ENCODE results near the gene CBFA2T3.

The CBFA2T3 gene

DNA sequence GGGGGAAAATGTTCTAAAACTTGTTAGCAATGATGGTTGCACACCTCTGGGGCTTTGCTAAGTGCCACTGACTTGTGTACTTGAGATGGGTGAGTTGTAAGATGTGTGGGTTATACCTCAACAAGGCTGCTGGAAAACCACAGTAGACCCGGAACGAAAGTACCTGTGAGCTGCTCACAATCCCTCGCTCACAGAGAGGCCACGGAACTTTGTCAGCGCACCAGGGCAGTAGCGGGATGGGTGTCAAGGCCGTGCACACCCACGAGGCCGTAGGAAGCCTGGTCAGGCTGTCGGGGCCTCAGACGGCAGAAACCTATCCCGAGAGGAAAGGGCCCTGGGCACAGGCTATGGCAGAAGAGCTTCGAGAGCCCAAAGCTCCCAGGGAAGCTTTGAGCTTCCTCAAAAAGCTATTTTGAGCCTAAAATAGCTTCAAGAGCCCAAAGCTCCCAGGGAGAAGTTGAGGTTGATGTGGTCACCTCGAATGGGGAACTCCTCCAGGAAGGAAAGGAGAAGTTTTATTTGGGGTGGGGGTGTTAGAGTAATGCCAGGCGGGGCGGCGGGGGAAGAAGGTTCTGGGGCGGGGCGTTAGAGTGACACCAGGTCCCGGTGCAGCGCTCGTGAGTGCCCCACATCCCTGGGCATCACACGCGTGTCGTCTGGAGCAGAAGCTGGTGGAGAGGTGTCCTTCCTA lies 19.0 kb downstream of the CBFA2T3 start:
- no peak for DNase-seq

- no peak for DNase-seq
These were observed 19.6 kb downstream of the CBFA2T3 start for GRCh38 chr16:88957433-88957767.

DNA sequence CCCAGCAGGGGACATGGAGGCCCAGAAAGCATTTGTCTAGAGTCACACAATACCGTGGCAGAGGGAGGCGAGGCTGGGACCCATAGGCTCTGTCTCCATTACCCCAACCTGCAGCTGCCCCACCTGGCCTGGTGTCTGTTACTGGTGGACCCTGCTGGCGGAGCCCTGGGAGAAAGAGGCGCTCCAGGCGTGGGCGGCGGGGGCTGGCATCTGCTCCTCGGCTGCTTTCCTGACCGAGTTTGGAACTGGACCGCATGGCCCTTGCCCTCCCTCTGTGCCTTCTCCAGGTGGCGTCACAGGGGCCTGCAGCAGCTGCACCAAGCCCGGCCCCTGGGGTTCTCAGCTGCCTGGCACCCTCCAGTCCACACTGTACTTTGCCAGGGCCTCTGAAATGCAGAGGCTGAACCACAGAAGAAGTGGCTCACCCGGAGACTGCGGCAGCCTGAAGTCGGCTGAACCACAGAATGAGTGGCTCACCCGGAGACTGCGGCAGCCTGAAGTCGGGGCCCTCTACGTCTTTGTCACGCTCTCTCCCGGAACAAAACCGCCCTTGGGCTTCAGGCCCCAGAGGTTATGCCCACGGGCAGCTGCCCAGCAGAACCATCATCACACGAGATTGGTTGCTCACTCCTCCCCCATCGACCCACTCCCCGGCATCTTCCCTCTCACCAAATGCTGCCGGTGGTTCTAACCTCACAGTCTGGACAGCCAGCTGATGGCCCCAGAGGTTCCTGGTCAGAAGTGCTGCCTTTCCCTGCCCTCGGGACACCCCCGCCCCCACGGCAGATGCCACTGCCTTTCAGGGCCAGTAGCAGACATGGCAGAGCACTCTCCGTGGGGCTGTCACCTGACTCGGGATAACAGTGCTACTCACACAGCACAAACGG lies 20.2 kb downstream of the CBFA2T3 start:
- DNase-seq = no peak

GRCh38 chr16:88955906-88956305 lies 21.1 kb downstream of the CBFA2T3 start:
- DNase-seq = no peak

DNA sequence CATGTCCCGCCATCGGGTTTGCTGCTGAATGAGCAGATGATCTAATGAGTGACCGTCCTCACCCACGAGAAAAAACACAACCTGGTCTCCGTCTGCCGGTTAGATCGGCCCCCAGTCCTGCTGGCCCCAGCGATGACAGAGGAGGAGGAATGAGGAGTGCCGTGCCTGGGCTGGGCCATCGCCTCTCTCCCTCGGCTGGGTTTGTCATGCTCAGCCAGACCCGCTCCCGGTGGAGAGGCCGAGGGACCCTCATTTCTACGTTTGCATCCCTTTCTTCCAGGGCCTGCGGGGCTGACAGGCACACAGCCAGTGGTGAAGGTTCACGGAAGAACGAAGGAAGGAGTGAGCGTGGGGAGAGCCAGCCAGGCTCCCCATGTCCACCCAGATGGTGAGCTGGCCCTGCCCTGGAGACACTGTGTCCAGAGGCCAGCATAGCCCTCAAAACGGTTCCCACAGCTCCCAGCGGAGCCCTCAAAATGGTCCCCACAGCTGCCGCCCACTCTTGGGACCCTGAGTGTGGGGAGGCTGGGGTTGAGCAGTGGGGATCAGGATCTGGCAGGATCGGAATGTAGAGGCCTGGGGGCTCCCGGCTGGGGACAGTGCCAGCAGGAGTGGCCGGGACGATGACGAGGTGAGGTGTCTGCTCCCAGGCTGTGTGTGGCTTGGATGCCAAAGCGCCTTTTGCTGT lies 23.9 kb downstream of the CBFA2T3 start:
- no peak for DNase-seq

DNA sequence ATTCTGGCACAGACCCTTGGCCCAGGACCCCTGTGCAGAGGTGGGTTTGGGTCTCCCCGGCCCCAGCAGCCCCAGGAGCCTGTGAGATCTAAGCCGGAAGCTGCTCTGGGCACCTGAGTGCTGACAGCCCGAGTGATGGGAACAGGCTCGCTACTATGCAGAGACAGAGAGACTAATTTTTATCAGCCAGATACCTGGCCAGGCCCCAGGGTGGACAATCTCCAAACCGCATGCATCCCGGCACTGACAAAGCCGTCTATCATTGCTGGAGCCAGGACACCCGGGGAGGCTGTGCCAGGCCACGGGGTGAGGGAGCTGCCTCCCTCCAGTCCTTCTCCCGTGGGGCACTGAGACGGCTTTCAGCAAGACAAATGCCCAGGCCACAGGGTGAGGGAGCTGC lies 25.0 kb downstream of the CBFA2T3 start:
- DNase-seq = no peak

DNA sequence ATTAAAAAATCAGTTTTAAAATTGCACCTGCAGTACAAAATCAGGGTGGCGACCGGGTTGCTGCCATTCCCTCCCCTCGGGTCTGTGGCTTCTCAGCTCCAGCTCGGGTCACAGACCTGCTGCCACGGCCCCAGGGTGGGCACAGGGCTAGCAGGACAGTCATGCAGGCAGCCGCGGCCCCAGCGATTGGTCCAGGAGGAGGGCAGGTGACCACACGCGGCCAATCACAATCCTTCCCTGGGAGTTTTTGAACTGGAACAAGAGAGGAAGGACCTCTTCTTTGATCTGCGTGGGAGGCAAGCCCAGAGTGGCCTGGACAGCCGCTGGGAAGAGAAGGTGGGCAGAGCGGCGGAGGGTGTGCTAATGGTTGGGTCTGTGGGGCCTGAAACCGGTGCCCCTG lies 25.5 kb downstream of the CBFA2T3 start:
- DNase-seq = no peak

DNA sequence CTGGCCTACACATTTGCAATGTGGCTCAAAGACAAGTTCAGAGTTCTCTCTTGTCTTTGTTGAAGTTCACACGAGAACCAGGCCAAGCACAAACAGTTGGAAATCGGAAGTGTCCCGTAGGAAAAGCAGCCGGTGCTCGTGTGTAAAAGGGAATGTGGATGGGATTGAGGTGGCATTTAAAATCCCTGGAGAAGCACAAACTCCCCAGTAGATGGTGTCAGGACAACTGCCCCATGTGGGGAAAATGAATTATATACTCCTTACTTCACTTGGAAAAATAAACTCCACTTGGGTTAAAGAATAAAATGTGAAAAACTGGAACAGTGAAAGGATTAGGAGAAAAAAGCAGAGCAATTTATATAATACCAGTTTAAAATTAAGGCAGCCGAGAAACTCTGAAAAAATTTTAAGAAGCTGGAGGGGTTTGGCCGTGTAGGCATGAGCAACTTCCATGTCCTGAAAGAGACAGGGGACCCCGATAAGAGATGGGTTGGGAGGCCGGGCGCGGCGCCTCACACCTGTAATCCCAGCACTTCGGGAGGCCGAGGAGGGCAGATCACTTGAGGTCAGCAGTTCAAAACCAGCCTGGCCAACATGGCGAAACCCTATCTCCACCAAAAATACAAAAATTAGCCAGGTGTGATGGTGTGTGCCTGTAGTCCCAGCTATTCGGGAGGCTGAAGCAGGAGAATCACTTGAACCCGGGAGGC lies 28.1 kb downstream of the CBFA2T3 start:
- no peak for DNase-seq

- DNase-seq = no peak
These were observed 31.5 kb downstream of the CBFA2T3 start for GRCh38 chr16:88945473-88945872.

- DNase-seq = no peak
These were observed 33.3 kb downstream of the CBFA2T3 start for GRCh38 chr16:88943741-88944140.

DNA sequence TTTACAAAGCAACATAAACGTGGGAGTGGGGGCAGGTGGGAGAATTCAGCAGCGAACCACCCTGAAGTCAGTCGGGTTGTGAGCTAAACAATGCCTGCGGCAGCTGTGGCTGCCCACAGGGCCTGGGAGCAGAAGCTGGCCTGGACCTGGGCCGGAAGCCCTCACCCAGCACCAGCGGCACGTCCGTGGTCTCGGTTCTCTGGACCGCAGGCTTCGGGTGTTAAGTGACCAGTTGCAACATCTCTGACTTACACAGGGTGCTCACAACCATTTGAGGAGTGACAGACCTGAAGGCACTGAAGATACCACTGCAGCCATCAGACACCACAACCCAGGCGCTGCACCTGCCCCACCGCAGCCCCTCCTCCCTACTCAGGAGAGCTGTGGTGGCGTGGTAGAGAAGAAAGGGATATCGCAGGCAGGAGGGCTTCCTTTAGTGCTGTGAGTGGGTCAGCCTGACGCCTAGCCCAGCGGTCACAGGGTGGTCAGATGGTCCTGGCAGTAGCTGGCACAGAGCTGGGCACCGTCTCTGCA lies 33.8 kb downstream of the CBFA2T3 start:
- no peak for DNase-seq

DNA sequence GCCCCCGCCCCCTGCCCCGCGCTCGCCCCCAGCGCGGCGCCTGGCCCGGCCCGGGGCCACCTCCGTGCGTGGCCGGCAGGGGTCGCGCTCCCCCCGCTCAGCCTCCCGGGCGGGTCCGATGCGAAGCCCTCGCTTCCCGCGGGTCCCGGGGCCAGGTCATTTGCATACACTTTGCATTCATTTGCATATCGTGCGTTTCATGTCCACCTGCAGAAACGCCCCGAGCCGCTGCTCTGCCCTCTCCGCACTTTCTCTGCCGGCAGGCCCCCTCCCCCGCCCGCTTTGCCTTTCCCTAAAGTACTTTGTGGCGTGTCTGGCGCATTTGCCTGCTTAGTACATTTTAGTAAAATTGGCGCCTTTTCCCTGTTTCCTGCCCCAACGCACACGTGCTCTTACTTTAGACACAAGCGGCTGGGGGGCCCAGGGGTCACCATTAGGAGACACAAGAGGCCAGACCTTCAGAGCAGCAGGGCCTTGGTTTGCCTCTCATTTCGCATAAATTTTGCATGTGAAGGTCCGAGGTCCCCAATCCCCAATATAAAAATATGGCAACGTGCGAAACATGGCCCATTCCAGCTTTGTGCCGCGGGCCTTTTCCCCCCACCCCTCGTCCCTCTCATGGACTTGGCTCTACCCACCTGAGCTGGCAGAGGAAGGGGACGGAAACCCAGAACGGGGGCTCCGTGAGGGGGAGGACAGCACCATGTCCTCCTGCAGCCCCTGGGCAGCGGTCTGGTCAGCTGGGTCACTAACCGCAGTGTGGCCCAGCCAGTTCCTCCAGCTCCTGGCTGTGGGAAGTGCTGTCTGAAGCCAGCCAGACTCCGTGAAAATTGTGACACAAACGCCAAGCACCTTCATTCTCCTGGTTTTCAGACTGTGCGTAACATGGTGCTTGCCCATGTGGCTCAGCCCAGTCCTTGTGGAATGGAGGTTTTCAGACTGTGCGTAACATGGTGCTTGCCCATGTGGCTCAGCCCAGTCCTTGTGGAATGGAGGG lies 34.8 kb downstream of the CBFA2T3 start:
- DNase-seq = peak; percentile 7

- no peak for DNase-seq
These were observed 35.9 kb downstream of the CBFA2T3 start for GRCh38 chr16:88940862-88941817.

DNA sequence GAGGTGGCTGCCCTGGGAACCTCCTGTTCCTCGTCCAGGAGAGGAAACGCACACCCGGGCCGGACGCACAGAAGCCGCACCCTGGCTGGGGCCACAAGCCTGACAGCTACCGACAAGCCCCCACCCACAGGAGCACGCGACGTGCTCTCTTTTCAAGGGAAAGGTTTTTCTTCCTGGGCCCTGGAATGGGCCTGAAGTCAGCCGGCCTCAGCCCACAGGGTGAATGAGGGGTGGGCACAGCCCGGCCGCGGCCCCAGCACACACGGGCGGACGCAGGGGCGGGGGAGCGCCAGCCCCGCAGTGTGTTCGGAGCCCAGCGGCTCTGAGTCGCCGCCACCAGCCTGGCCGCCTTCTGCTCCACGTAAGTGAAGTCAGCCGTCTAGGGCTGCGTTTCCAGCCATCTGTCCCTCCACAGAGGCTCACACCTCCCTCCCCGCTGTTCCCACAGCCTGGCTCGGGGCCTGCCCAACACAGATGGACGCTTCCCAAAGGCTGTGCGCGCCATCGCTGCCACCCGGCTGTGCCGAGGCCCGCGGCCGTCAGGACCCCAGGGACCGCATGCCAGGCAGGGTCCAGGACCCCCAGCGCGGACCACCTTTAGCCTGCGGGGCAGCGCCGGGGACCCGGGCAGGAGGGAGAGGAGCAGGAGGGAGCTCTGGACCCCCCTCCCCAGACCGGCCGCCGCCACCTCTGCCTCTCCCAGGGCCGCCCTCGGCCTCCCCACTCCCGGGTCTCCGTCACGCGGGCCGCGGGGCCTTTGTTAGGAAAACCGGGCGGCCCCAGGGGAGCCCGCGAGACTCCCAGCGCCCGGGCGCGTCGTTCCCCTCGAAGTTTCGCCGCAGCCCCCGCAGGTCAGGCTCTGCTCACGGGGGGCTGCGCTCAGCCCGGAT lies 36.8 kb downstream of the CBFA2T3 start:
- no peak for DNase-seq

DNA sequence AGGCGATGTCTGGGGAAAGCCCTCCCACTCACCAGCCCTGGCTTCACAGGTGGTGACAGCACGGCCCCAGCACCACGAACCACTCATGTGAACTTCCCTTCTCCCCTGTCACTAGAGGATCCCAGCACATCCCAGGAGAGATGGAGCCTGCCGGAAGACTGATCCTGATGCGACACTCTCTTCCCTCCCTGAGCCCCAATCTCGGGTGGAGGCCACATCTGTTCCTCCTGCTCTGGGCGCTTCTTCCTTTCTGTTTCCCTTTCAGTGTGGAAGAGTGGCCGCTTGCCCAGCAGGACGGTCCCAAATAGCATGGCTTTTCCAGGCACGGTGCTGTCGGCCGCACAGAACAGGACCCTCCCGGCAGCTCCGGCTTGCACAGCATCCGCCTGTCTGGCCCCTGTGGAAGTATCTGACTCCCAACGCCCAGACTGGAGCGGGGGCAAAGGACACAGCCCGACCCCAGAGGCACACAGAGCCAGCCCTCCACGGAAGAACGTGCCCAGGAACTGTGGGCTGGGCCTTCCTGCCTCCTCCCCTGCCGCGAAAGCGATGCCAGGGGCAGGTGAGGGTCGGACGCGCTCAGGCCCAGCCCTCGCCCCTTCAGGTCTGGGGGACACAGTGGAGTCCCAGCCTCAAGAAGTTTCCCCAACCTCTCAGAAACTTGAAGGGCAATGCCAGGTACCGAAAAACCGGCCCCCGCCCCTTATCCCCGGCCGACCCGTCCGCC lies 37.6 kb downstream of the CBFA2T3 start:
- no peak for DNase-seq

DNA sequence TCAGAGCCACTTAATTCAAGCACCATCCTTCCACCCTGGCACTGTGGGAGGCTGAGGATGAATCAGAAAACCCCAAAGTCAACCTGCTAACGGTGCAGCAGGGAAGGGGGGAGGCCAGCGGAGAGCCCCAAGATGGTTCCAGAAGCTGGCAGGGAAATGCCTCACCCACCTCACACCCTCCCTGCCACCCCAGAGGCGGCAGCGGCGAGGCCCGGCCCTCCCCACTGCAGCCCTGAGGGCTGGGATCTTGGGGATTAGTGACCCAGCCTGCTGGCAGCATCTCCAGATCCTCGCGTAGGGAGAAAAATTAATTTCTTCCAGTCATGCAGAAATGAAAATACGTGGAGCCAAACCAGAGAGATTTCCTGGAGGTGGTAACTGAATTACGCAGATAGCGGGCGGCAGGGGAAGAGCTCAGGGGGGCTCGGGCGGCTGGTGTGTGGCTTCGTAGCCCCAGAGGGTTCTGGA lies 38.2 kb downstream of the CBFA2T3 start:
- DNase-seq = no peak

DNA sequence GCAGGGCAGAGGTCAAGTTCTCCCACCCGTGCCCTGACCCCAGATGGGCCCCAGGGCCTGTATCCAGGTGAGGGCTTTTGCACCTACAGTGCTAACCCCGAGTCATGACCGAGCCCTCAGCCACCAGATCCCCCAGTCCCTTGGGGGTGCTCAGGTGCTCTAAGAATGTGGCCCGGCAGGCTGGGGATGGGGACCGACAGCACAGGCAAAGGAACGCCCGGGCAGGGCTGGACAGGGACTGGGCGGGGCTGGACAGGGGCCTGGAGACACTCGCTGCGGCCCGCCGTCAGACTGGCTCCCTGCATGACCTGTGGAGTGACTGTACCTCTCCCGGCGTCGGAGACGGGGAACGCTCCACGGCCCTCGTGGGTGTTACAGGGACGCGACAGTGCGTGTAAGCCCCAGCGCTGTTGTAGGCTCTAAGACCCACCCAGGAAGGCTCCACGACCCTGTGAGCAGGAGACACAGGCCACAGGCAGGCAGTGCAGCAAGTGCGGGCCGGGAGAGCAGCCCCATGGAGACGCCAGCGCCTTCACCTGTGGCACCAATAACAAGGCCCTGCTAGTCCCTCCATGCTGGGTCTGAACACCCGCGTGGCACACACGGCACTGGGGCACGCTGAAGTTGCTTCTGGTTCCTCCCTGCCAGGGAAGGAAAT lies 38.8 kb downstream of the CBFA2T3 start:
- DNase-seq = no peak

DNA sequence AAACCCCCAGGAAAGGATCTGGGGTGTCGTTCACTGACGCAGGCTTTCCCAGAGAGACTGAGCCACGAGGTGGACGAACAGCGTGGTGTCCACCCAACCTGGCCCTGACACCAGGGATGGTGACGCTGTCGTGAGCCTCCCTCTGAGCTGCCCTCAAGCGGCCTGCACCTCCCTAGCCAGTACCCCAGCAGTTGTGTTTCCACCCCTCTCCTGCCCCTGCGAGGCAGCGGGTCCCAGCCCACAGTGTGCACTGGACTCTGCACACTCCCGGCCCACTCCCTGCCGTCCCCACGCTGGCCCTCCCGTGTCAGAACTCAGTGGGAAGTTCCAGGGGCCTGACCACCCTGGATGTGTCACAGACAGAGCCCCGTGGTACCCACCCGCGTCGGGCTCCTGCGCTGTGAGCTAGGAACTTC lies 39.8 kb downstream of the CBFA2T3 start:
- DNase-seq = no peak
